Dermis blood vessel endothelial cell (primary cell): Measurements from ENCODE around the gene ARHGAP24. TPM values are rescaled to one million over a fixed set of nuclear protein-coding genes. Genes with fewer than 3 reads are reported as not detected.
"Not testable (repeated sequence)": the region's sequence is repeated elsewhere in the genome, so short reads cannot be mapped to it uniquely, and the experiment has no call there.

ENCODE experiments used
- DNase-seq: peaks from one replicate; pipeline ENCODE4 v3.0.0; 2010
- total RNA-seq: library from RNA; depleted of rRNA; stranded (reverse); fragments of >200 nt; gene quantifications from 2 replicates; pipeline ENCODE4 v1.2.3, GENCODE V29; 2014

Gene ARHGAP24
- total RNA-seq, 1 donor from 2014 or later = 37.9 TPM

- DNase-seq = peak; percentile 68
Observed at GRCh38 chr4:85824166-85824945, 349.4 kb downstream of the ARHGAP24 start.

DNA sequence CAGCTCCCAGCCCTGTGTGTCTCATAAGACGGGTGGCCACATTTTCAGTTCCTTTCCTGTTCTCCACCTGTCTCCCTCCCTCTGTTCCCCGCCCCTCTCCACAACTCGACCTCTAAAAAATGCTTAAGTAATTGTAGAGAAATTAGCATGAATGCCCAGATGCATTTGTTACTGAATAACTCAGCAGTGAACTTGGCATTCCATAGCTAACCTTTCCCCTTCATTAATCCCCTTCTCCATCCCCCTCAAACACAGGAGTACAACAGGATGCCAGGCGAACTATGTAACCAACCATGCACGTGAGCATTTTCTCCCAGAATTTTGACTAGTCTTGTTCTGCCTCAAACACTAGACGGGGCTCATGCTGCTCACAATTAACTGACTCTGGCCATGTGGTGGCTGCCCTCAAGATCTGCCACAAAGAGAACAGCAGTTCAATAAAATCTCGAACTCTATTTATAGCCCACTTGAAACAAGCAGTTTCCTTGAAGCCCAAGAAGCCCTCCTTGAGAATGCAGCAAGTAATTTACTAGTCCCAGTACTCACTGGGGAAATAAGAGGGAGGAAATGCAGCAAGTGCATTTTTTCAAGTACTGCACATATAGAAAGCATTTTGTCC lies 351.2 kb downstream of the ARHGAP24 start:
- peak; percentile 79 for DNase-seq

GRCh38 chr4:85828027-85828890 lies 353.3 kb downstream of the ARHGAP24 start:
- DNase-seq = peak; percentile 28

DNA sequence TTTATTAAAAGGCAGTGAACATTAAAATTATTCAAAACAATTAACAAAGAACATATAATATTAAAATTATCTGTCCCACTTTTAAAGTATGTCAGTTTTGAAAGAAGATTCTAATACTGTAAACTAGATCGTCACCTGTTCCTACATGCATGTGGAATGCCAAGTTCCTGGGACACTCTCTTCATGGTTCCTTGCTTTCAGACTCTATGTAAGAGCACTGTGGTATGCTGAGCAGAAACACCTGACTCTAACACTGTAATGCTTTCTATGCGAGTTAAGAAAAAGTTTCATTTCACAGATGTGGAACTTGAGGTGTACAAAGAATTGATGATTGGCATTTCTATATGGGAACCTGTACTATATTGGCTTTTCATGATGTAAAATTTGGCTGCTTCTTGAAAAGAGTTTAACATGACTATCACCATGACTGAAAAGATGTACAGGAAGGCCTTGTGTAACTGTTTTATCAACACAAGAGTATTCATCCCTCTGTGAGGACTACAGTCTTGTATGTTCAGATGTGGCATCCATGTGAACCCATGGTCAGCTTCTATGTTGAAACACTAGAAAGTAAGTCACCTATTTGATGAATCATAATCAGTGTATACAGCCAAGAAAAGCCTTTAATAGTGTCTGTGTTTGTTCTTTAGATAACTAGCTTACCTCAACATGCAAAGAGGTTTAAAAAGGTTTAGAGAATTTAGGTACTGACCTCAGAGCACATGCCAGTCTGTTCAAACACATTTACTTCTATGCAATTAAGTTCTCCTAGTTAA lies 354.5 kb downstream of the ARHGAP24 start:
- DNase-seq = no peak

DNA sequence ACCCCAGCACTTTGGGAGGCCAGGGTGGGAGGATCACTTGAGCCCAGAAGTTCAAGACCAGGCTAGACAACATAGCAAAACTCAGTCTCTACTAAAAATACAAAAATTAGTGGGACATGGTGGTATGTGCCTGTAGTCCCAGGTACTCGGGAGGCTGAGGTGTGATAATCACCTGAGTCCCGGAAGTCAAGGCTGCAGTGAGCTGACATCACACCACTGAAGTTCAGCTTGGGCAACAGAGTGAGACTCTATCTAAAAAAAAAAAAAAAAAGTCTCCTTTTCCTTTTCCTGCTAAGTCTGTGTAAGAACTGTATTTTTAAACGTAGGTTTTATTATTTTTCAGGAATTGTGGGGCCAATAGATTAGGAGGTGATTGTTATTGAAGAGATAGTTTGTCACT lies 356.7 kb downstream of the ARHGAP24 start:
- DNase-seq = no peak

DNA sequence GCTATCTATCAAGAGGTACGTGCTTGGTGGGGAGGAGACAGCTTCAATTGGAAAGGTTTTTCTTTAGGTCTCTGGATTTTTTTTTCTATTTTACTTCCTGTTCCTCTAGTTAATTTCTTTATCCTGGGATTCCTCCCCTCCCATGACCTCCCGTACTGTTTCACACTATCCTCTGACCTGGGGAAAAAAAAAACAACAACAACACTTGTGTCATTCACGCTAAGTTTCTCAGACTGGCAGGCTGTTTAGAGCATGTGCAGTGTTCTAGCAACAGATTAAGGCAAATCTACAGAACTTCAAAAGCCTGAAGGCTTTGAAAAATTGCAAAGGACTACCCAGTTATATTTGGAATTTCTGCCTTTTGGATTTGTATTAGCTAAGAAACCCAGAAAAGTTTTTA lies 358.4 kb downstream of the ARHGAP24 start:
- DNase-seq = peak; percentile 23

GRCh38 chr4:85834934-85835333 lies 360.0 kb downstream of the ARHGAP24 start:
- no peak for DNase-seq

DNA sequence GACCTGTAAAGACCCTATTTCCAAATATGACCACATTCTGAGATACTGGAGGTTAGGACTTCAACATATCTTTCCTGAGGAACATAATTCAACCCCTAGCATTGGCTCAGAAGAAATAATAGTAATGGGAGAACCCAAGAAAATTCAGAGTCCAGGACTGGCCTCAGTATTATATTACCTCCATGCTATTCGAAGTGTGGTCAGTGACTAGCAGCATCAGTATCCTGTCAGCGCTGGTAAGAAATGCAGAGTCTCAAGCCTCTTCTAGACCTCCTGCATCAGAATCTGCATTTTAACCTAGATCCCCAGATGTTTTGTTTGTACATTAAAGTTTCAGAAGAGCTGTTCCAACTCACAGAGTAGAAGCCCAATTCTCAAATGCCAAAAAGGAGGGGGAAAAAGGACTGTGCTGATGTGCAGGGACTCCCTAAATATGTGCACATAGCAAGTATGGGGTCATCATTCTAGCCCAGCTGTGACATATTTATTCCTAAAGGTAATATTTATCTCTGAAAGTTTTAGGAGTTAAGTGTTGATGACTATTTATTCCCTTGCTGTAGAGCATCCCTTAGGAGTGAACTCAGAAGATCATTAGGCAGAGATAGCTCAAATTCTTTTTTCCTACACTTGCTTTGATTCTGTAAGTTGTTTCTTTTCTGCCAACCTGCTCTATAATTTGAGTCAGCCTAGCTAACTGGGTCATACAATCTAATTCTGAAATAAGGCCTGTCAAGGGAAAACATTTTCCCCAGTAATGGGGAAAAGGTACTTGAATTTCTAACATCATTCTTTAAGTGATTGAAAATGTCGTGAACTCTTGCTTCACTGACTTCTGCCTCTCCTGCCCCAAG lies 361.9 kb downstream of the ARHGAP24 start:
- DNase-seq = no peak

DNA sequence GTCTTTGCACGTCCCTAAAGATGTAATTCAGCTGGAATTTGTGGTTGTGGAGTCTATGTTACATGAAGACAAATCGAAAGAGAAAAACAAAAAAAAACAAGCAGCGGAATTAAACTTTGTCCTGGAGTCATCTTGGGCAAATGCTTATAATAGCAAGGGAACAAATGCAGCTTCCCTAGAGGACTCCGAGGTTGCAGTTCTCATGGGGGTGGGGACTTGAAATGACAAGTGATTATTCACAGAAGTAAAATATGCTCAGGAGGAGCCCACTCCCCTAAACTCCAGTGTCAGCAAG lies 362.4 kb downstream of the ARHGAP24 start:
- DNase-seq = no peak

- DNase-seq = not testable (repeated sequence)
Observed at GRCh38 chr4:85839981-85840451, 365.1 kb downstream of the ARHGAP24 start.

- DNase-seq = peak; percentile 97
Observed at GRCh38 chr4:85842540-85842939, 367.6 kb downstream of the ARHGAP24 start.

GRCh38 chr4:85853740-85854139 lies 378.8 kb downstream of the ARHGAP24 start:
- DNase-seq = not testable (repeated sequence)

- DNase-seq = peak; percentile 75
Observed at GRCh38 chr4:85854546-85854945, 379.6 kb downstream of the ARHGAP24 start.

DNA sequence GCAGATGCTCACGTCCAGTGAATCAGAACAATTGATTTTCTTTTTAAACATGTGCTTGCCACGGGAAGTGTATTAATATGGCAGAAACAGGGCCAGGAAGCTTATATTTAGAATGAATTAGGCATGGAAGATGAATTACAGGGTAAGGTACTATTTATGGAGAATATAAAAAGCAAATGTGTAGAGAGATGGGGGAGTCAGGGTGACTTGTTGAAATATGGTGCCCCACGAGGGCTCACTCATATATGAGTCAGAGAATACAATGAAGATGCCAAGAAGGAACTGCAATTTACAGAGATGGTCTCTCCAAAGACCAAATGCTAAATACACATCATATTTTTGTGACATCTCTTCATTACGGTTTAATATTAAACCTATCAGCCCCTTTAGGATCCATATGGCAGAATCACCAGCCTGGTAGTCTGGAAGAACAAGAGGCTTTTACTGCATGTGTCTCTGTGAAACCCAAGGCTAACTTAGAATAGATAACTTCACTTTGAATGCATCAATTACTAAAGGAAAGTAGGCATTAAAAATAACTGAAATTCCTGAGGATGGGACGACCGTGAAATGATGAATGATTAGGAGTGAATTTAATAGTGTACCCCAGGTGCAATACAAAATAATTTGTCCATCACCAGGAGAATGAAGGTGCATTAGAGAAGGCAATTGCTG lies 385.3 kb downstream of the ARHGAP24 start:
- peak; percentile 52 for DNase-seq

- DNase-seq = peak; percentile 75
Observed at GRCh38 chr4:85861064-85861765, 386.3 kb downstream of the ARHGAP24 start.

- no peak for DNase-seq
Observed at GRCh38 chr4:85862896-85863295, 387.9 kb downstream of the ARHGAP24 start.

DNA sequence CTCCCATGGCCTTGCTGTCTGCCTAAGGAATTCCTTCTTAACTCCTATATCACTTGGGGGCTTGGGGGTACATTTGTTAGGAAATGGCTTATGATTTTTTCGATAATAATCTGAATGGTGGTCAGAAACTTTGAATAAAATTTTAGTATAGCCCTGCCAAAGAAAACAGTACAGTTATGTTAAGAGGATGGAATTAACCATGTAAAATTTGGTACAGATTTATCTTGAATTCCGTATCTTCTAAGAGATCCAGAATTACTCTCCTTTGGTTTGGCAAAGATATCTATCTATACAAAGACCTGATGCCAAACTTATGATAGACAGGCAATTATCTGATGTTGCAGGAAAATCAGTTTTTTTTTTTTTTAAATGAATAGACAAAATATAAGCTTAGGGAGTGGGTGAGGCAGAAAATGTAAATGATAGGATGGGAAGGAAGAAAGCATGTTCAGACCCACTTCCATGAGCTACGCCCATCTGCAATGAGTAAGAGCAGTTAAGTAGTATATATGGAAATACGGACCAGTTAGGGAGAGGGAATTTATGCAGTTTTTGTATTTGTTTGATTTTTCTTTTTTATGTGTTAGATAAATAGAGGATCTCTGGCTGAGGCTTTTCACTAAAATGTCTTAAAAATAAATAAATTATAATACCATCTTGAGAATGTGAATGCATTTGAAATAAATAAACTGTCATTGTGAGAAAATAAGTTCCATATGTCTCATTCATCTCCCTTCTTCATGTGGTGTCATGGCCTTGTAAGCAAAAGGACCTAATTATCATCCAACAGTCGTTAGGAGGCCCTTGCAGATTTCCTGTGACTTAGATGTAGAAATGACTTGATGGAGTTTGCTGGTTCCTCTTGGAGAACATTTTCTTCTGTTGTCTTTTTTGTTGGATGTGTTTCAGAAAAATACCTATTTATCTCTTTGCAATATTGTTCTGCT lies 389.6 kb downstream of the ARHGAP24 start:
- no peak for DNase-seq

GRCh38 chr4:85865256-85865655 lies 390.3 kb downstream of the ARHGAP24 start:
- DNase-seq = no peak

DNA sequence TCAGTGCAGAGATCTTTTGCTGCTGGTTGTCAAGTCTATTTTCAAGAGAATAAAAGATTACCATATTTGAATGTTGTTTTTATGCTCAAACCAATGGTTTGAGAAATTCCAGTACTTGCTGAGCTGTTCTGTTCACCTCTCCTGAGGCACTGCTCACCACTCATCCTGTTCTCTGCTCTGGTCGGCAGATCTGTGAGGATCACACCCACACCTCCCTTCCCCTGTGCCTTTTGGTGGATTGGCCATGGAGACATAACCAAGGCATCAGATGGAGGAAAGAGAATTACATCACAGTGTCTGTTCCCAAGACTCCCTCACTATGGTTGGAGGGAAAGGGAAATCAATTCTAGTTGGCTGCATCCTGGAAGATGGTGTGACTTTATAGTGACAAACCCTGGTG lies 391.6 kb downstream of the ARHGAP24 start:
- DNase-seq = peak; percentile 26
